PC-3 (cell line): ENCODE results near the gene IRS2. TPM values are rescaled to one million over a fixed set of nuclear protein-coding genes. Genes with fewer than 3 reads are reported as not detected.

Experiments used
- ATAC-seq: fragments of 200-7000 bp; cut with Tn5 transposase; 2 replicates; pipeline ENCODE4 v1.9.1; 2020; ENCODE audit warnings: mild to moderate bottlenecking, moderate library complexity
- BruUV-seq: library from RNA; stranded (reverse); fragments of 400-500 nt; replicated peaks from 2 replicates; lab custom pipeline; 2021; lab: Mats Ljungman, UMichigan
- CTCF ChIA-PET: fragments of 300-600 bp; sonication (Branson Sonifier 250); formaldehyde crosslinking; loops from one replicate; lab custom pipeline; 2022; ENCODE audit warnings: antibody characterized with exemption; lab: Charles Lee
- POLR2A ChIA-PET: fragments of 300-600 bp; sonication (Branson Sonifier 250); formaldehyde crosslinking; loops from one replicate; lab custom pipeline; 2022; ENCODE audit warnings: antibody characterized with exemption; ENCODE audit not compliant: unreplicated experiment; lab: Charles Lee
- DNase-seq: peaks from one replicate; pipeline ENCODE4 v3.0.0-alpha.2; 2015
- H2AFZ ChIP-seq: fragments of 300-600 bp; sonication (generic); 2 replicates; pipeline ENCODE4 v1.6.0; 2016; ENCODE audit warnings: antibody characterized with exemption, low read length
- H3F3A ChIP-seq: fragments of 300-600 bp; sonication (generic); one replicate; pipeline ENCODE4 v1.6.0; 2017; ENCODE audit warnings: antibody characterized with exemption, low read length, control low read depth, mild to moderate bottlenecking; ENCODE audit not compliant: unreplicated experiment
- H3K27ac ChIP-seq: fragments of 300-600 bp; sonication (generic); 2 replicates; pipeline ENCODE4 v1.5.1; 2016; ENCODE audit warnings: mild to moderate bottlenecking, low read length
- H3K27me3 ChIP-seq: fragments of 300-600 bp; sonication (generic); 2 replicates; pipeline ENCODE4 v1.6.1; 2016; ENCODE audit warnings: low read length, mixed read lengths
- H3K36me3 ChIP-seq: fragments of 300-600 bp; sonication (generic); 2 replicates; pipeline ENCODE4 v1.6.1; 2016; ENCODE audit warnings: low read depth, mixed run types, low read length, mixed read lengths
- H3K4me1 ChIP-seq: fragments of 300-600 bp; sonication (generic); 2 replicates; pipeline ENCODE4 v1.5.1; 2016; ENCODE audit warnings: low read length; ENCODE audit not compliant: insufficient read depth
- H3K4me2 ChIP-seq: fragments of 300-600 bp; sonication (generic); 2 replicates; pipeline ENCODE4 v1.6.0; 2016; ENCODE audit warnings: low read length
- H3K4me3 ChIP-seq: fragments of 300-600 bp; sonication (generic); 2 replicates; pipeline ENCODE4 v1.5.1; 2016; ENCODE audit warnings: mild to moderate bottlenecking, low read length, mixed read lengths
- H3K79me2 ChIP-seq: fragments of 300-600 bp; sonication (generic); 2 replicates; pipeline ENCODE4 v1.6.1; 2017; ENCODE audit warnings: low read length, mixed read lengths
- H3K9ac ChIP-seq: fragments of 300-600 bp; sonication (generic); 2 replicates; pipeline ENCODE4 v1.6.0; 2016; ENCODE audit warnings: mild to moderate bottlenecking, low read length
- H3K9me2 ChIP-seq: fragments of 300-600 bp; sonication (generic); replicated peaks from 2 replicates; pipeline ENCODE4 v1.6.1; 2016; ENCODE audit warnings: mixed run types, low read length, mixed read lengths
- H3K9me3 ChIP-seq: fragments of 300-600 bp; sonication (generic); 2 replicates; pipeline ENCODE4 v1.6.1; 2016; ENCODE audit warnings: low read length, mixed read lengths
- H4K20me1 ChIP-seq: fragments of 300-600 bp; sonication (generic); 2 replicates; pipeline ENCODE4 v1.6.1; 2016; ENCODE audit warnings: low read length, mixed read lengths
- CTCF ChIP-seq: fragments of 300-600 bp; sonication (generic); conservative IDR thresholded peaks from 2 replicates; pipeline ENCODE4 v1.5.1; 2017; ENCODE audit warnings: antibody characterized with exemption, low read depth, mild to moderate bottlenecking, low read length
- EZH2 ChIP-seq: fragments of 300-600 bp; sonication (generic); IDR thresholded peaks from one replicate; pipeline ENCODE4 v1.6.1; 2017; ENCODE audit warnings: antibody characterized with exemption, mild to moderate bottlenecking, low read length; ENCODE audit not compliant: unreplicated experiment
- EZH2phosphoT487 ChIP-seq: fragments of 300-600 bp; sonication (generic); IDR thresholded peaks from 2 replicates; pipeline ENCODE4 v1.6.1; 2018; ENCODE audit warnings: mild to moderate bottlenecking, antibody characterized with exemption, low read length, borderline replicate concordance
- intact Hi-C: fragments of 100-400 bp; cut with micrococcal nuclease; formaldehyde crosslinking; loops from 2 replicates; pipeline ENCODE4 v1.9.0; 2023
- total RNA-seq: library from RNA; depleted of rRNA; stranded (reverse); fragments of >200 nt; gene quantifications from 2 replicates; pipeline ENCODE4 v1.2.3, GENCODE V29; 2014

IRS2 gene
- total RNA-seq, 1 experiment from 2014 or later, result 5.6 TPM

GRCh38 chr13:109816112-109816807, 29.9 kb upstream of the IRS2 start:
- H3F3A ChIP-seq, result no peaks in the 10 kb centered on the region
- H3K36me3 ChIP-seq, result no peaks in the 10 kb centered on the region
- no peak for TF ChIP-seq CTCF
- TF ChIP-seq EZH2, result no peak
- TF ChIP-seq EZH2phosphoT487, result no peak
- H3K9me3 ChIP-seq, result no peaks in the 10 kb centered on the region
- H3K4me2 ChIP-seq, result peak overlapping the region; percentile 7
- H3K27me3 ChIP-seq, result no peaks in the 10 kb centered on the region
- intact Hi-C loops, result no loop called here
- no peaks in the 10 kb centered on the region for H3K79me2 ChIP-seq
- H3K9ac ChIP-seq, result no peak overlapping the region
- BruUV-seq, result no TSS peak
- ATAC-seq, result peak; percentile 41; the same call in 1 of the 2 replicates
- no peak overlapping the region for H3K4me3 ChIP-seq
- H2AFZ ChIP-seq, result no peak overlapping the region; the same call in 1 of the 2 replicates
- ChIA-PET POLR2A (no interaction called here), CTCF (no interaction called here)
- H3K9me2 ChIP-seq, result no peaks in the 10 kb centered on the region
- H3K4me1 ChIP-seq, result peaks cover 33% of the 10 kb centered on the region
- H4K20me1 ChIP-seq, result no peaks in the 10 kb centered on the region
- peak overlapping the region; percentile 3; the same call in 1 of the 2 replicates for H3K27ac ChIP-seq
- peak; percentile 31 for DNase-seq

GRCh38 chr13:109815651-109816050, 29.3 kb upstream of the IRS2 start:
- Histone ChIP-seq H3K27ac (no peak overlapping the region), H2AFZ (no peak overlapping the region), H3K9me2 (no peaks in the 10 kb centered on the region), H3K9me3 (no peaks in the 10 kb centered on the region), H3F3A (no peaks in the 10 kb centered on the region), H3K4me1 (peaks cover 33% of the 10 kb centered on the region), H3K4me2 (no peak overlapping the region), H3K36me3 (no peaks in the 10 kb centered on the region), H4K20me1 (no peaks in the 10 kb centered on the region), H3K4me3 (no peak overlapping the region), H3K79me2 (no peaks in the 10 kb centered on the region), H3K9ac (no peak overlapping the region), H3K27me3 (no peaks in the 10 kb centered on the region)
- no peak for TF ChIP-seq EZH2phosphoT487
- no peak for TF ChIP-seq CTCF
- TF ChIP-seq EZH2, result no peak
- ChIA-PET CTCF (no interaction called here), POLR2A (no interaction called here)
- intact Hi-C loops, result no loop called here
- ATAC-seq (no peak), DNase-seq (no peak)
- BruUV-seq, result no TSS peak

- intact Hi-C loops, result no loop called here
- H3K9me3 ChIP-seq, result no peaks in the 10 kb centered on the region
- no peaks in the 10 kb centered on the region for H3K36me3 ChIP-seq
- no peaks in the 10 kb centered on the region for H3K9me2 ChIP-seq
- no peak overlapping the region for H3K9ac ChIP-seq
- H3K4me3 ChIP-seq, result no peak overlapping the region
- no peak overlapping the region for H3K27ac ChIP-seq
- no peak for ATAC-seq
- TF ChIP-seq EZH2 (no peak), CTCF (no peak), EZH2phosphoT487 (no peak)
- POLR2A ChIA-PET, result no interaction called here
- no peaks in the 10 kb centered on the region for H3K79me2 ChIP-seq
- H3K4me1 ChIP-seq, result peaks cover 40% of the 10 kb centered on the region
- no peak for DNase-seq
- CTCF ChIA-PET, result no interaction called here
- H2AFZ ChIP-seq, result no peak overlapping the region
- H4K20me1 ChIP-seq, result no peaks in the 10 kb centered on the region
- H3K27me3 ChIP-seq, result no peaks in the 10 kb centered on the region
- BruUV-seq, result no TSS peak
- no peak overlapping the region for H3K4me2 ChIP-seq
- H3F3A ChIP-seq, result no peaks in the 10 kb centered on the region
These were observed 27.3 kb upstream of the IRS2 start for GRCh38 chr13:109813663-109814062.
